ENCODE results near the gene ACAN.

Gene ACAN

DNA sequence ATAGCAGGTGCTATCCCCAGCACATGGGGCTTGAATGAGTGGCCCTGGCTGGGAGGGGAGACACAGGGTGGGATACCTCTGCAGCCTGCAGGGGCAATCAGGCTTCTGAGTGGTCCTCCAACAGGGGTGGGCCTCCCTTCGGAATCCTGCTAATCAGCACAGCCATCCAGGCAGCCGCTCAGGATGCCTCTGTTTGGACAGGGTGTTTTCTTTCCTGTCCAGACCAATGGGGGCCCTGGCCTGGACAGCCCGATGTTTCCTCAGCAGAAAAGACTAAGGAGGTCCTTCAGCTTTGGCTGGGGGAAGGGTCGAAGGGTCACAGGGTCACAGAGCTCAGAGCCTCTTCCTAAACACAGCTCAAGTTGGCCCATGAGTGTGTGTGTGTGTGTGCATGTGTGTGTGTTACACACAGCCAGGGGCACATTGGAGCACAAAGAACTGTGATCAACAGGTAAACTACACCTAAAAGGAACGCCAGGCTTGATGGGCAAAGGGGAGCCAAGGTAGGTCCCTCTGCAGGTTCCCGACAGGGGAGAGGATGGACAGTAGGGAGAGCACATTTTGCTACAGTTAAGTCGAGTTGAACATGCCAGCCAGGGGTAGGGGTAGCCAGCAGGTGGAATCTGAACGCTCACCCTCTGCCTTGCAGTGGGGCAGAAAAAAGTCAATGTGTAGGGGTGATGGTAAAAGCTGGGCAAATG, 93.2 kb downstream of the ACAN start:
- no peaks in the 10 kb centered on the region for H3K9me3 ChIP-seq (replicated peaks; ENCODE audit: insufficient read depth, low read length)
- no peak overlapping the region for H3K27ac ChIP-seq (ENCODE audit: low read length)
- H3K36me3 ChIP-seq (replicated peaks; ENCODE audit: insufficient read depth, low read length), result no peaks in the 10 kb centered on the region
- H3K79me2 ChIP-seq (ENCODE audit: low read length), result no peaks in the 10 kb centered on the region
- no peak overlapping the region for H3K9ac ChIP-seq (ENCODE audit: low read length)
- no peak for DNase-seq
- no peaks in the 10 kb centered on the region for H3F3A ChIP-seq (ENCODE audit: insufficient read depth, low read length)
- H2AFZ ChIP-seq (ENCODE audit: low read length), result no peak overlapping the region
- TF ChIP-seq EZH2phosphoT487 (IDR thresholded peaks at IDR 0.05; ENCODE audit: low read length), result no peak
- no peak for TF ChIP-seq EZH2 (optimal IDR thresholded peaks at IDR 0.05; ENCODE audit: low read depth, low read length)
- TF ChIP-seq, protein P1, sequence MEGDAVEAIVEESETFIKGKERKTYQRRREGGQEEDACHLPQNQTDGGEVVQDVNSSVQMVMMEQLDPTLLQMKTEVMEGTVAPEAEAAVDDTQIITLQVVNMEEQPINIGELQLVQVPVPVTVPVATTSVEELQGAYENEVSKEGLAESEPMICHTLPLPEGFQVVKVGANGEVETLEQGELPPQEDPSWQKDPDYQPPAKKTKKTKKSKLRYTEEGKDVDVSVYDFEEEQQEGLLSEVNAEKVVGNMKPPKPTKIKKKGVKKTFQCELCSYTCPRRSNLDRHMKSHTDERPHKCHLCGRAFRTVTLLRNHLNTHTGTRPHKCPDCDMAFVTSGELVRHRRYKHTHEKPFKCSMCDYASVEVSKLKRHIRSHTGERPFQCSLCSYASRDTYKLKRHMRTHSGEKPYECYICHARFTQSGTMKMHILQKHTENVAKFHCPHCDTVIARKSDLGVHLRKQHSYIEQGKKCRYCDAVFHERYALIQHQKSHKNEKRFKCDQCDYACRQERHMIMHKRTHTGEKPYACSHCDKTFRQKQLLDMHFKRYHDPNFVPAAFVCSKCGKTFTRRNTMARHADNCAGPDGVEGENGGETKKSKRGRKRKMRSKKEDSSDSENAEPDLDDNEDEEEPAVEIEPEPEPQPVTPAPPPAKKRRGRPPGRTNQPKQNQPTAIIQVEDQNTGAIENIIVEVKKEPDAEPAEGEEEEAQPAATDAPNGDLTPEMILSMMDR (IDR thresholded peaks at IDR 0.05; ENCODE audit: low read length), result no peak
- H3K27me3 ChIP-seq (replicated peaks; ENCODE audit: insufficient read depth, low read length), result no peaks in the 10 kb centered on the region
- H3K4me3 ChIP-seq (ENCODE audit: low read length), result no peak overlapping the region
- H3K4me1 ChIP-seq (ENCODE audit: low read length), result peaks cover 5% of the 10 kb centered on the region; the same call in 1 of the 2 replicates
- H3K4me2 ChIP-seq (ENCODE audit: low read depth, low read length), result no peak overlapping the region
- no peaks in the 10 kb centered on the region for H4K20me1 ChIP-seq (ENCODE audit: insufficient read depth, low read length)
- no peaks in the 10 kb centered on the region for H3K9me2 ChIP-seq (replicated peaks; ENCODE audit: insufficient read depth, low read length)

- no peaks in the 10 kb centered on the region for H4K20me1 ChIP-seq (ENCODE audit: insufficient read depth, low read length)
- H3K9me2 ChIP-seq (replicated peaks; ENCODE audit: insufficient read depth, low read length), result no peaks in the 10 kb centered on the region
- TF ChIP-seq EZH2phosphoT487 (IDR thresholded peaks at IDR 0.05; ENCODE audit: low read length) (no peak), EZH2 (optimal IDR thresholded peaks at IDR 0.05; ENCODE audit: low read depth, low read length) (no peak)
- TF ChIP-seq, protein P1 (IDR thresholded peaks at IDR 0.05; ENCODE audit: low read length), result no peak
- no peaks in the 10 kb centered on the region for H3K36me3 ChIP-seq (replicated peaks; ENCODE audit: insufficient read depth, low read length)
- H3K4me1 ChIP-seq (ENCODE audit: low read length), result peaks cover 5% of the 10 kb centered on the region; the same call in 1 of the 2 replicates
- no peak overlapping the region for H3K27ac ChIP-seq (ENCODE audit: low read length)
- H3K4me2 ChIP-seq (ENCODE audit: low read depth, low read length), result no peak overlapping the region
- no peaks in the 10 kb centered on the region for H3K79me2 ChIP-seq (ENCODE audit: low read length)
- no peaks in the 10 kb centered on the region for H3F3A ChIP-seq (ENCODE audit: insufficient read depth, low read length)
- no peaks in the 10 kb centered on the region for H3K27me3 ChIP-seq (replicated peaks; ENCODE audit: insufficient read depth, low read length)
- H3K9me3 ChIP-seq (replicated peaks; ENCODE audit: insufficient read depth, low read length), result no peaks in the 10 kb centered on the region
- no peak overlapping the region for H2AFZ ChIP-seq (ENCODE audit: low read length)
- no peak overlapping the region for H3K9ac ChIP-seq (ENCODE audit: low read length)
- H3K4me3 ChIP-seq (ENCODE audit: low read length), result no peak overlapping the region
- no peak for DNase-seq
These were observed 93.9 kb downstream of the ACAN start for GRCh38 chr15:88897142-88897455.

GRCh38 chr15:88897456-88898194, 94.4 kb downstream of the ACAN start:
- Histone ChIP-seq H3K9me2 (replicated peaks; ENCODE audit: insufficient read depth, low read length) (no peaks in the 10 kb centered on the region), H4K20me1 (ENCODE audit: insufficient read depth, low read length) (no peaks in the 10 kb centered on the region), H3F3A (ENCODE audit: insufficient read depth, low read length) (no peaks in the 10 kb centered on the region), H3K79me2 (ENCODE audit: low read length) (no peaks in the 10 kb centered on the region), H2AFZ (ENCODE audit: low read length) (no peak overlapping the region), H3K27ac (ENCODE audit: low read length) (no peak overlapping the region), H3K27me3 (replicated peaks; ENCODE audit: insufficient read depth, low read length) (no peaks in the 10 kb centered on the region), H3K36me3 (replicated peaks; ENCODE audit: insufficient read depth, low read length) (no peaks in the 10 kb centered on the region), H3K4me3 (ENCODE audit: low read length) (no peak overlapping the region), H3K4me1 (ENCODE audit: low read length) (peaks cover 5% of the 10 kb centered on the region; the same call in 1 of the 2 replicates), H3K4me2 (ENCODE audit: low read depth, low read length) (no peak overlapping the region), H3K9ac (ENCODE audit: low read length) (no peak overlapping the region), H3K9me3 (replicated peaks; ENCODE audit: insufficient read depth, low read length) (no peaks in the 10 kb centered on the region)
- peak; percentile 30 for DNase-seq
- TF ChIP-seq EZH2phosphoT487 (IDR thresholded peaks at IDR 0.05; ENCODE audit: low read length), result no peak
- TF ChIP-seq, protein P1 (IDR thresholded peaks at IDR 0.05; ENCODE audit: low read length), result peak; percentile 33

All from MM.1S (cell line).